GM18502 (cell line): ENCODE measurements around the gene TCF4.

Experiments used
- ATAC-seq: cut with Tn5 transposase; IDR thresholded peaks from one replicate; pipeline ENCODE4 v1.9.1; 2021; ENCODE audit warnings: mild to moderate bottlenecking; ENCODE audit not compliant: unreplicated experiment, poor library complexity

The TCF4 gene

GRCh38 chr18:55588111-55588869, at the start of gene TCF4:
TCF4 (minus strand) TSS chr18:55588192; CDS start chr18:55587116, 1,076 bp downstream.
- ATAC-seq = no peak

- ATAC-seq = no peak
These were observed 49.2 kb upstream of the TCF4 start for GRCh38 chr18:55637204-55637603.

GRCh38 chr18:55635439-55635838, 47.4 kb upstream of the TCF4 start:
- no peak for ATAC-seq

GRCh38 chr18:55634545-55634944, 46.6 kb upstream of the TCF4 start:
- no peak for ATAC-seq

- no peak for ATAC-seq
These were observed 45.0 kb upstream of the TCF4 start for GRCh38 chr18:55633032-55633431.

- ATAC-seq = no peak
These were observed 41.1 kb upstream of the TCF4 start for GRCh38 chr18:55629133-55629532.

GRCh38 chr18:55627007-55627406, 39.0 kb upstream of the TCF4 start:
- no peak for ATAC-seq

GRCh38 chr18:55625901-55626300, 37.9 kb upstream of the TCF4 start:
- no peak for ATAC-seq

- ATAC-seq = no peak
These were observed 35.6 kb upstream of the TCF4 start for GRCh38 chr18:55623626-55624025.

GRCh38 chr18:55610506-55610905, 22.5 kb upstream of the TCF4 start:
- no peak for ATAC-seq

- no peak for ATAC-seq
These were observed 21.3 kb upstream of the TCF4 start for GRCh38 chr18:55609160-55609825.

- no peak for ATAC-seq
These were observed 20.5 kb upstream of the TCF4 start for GRCh38 chr18:55608497-55608896.

- ATAC-seq = no peak
These were observed 19.8 kb upstream of the TCF4 start for GRCh38 chr18:55607773-55608172.

GRCh38 chr18:55605733-55606338, 17.8 kb upstream of the TCF4 start:
- ATAC-seq = peak; percentile 90

GRCh38 chr18:55603775-55604174, 15.8 kb upstream of the TCF4 start:
- ATAC-seq = no peak

GRCh38 chr18:55593888-55594287, 5.9 kb upstream of the TCF4 start:
- ATAC-seq = no peak

- ATAC-seq = no peak
These were observed 4.6 kb upstream of the TCF4 start for GRCh38 chr18:55592572-55592971.

GRCh38 chr18:55592106-55592505, 4.1 kb upstream of the TCF4 start:
- no peak for ATAC-seq

GRCh38 chr18:55589625-55590291, 1.8 kb upstream of the TCF4 start:
- ATAC-seq = peak; percentile 89

- no peak for ATAC-seq
These were observed 1.0 kb upstream of the TCF4 start for GRCh38 chr18:55588870-55589595.
